GM18505 (cell line): ENCODE data around the gene OR6C1.
"Not testable (repeated sequence)": the region's sequence is repeated elsewhere in the genome, so short reads cannot be mapped to it uniquely, and the experiment has no call there.

ENCODE experiments used
- ATAC-seq: cut with Tn5 transposase; IDR thresholded peaks from one replicate; pipeline ENCODE4 v1.9.1; 2021; ENCODE audit not compliant: unreplicated experiment
- POLR2A ChIP-seq: IDR thresholded peaks from 4 replicates; pipeline ENCODE4 v1.6.1; 2011; ENCODE audit warnings: borderline replicate concordance; ENCODE audit not compliant: insufficient read depth, insufficient read length; ENCODE audit errors: extremely low read depth

The OR6C1 gene

DNA sequence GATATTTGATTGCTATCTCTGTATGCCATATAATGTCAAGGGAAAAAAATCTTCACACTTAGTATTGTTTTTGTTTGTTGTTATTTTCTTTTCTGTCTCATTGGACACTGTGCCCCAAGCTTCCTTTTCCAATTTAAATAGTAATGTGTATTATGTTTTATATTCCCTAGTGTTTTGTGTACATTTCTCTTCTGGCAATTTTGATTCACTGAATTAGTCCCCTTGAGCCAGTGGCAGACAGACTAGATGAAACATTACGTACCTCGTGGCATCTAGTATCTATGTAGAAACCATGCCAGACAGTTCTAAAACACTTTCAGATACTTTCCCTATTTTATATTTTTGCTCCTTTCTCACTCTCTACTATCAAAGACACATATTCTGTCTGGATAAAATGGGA lies at the start of gene OR6C1:
TSS of gene OR6C1 (plus strand) at position 301 of the 400 bp plus-strand sequence. CDS start 6,257 bp downstream, outside the sequence.
- no peak for ATAC-seq
- TF ChIP-seq POLR2A = no peak

DNA sequence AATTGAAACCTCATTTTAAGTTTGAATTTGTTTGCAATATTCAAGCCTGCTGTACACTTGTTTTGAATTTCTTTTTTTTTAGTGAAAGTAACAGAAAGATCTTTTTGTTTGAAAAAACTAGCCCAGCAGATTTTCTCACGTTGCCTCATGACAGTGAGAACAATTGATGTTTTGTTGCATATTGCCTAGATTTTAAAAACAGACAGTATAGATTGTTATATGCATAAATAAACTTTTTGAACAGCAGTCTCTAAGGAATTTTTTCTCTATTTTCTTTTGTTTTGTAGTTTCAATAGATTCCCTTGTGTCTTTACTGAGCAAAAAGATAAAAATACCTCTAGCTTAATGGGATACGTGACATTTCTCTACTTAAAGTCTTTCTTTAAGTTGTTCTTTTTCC lies 33.2 kb upstream of the OR6C1 start:
- no peak for ATAC-seq
- TF ChIP-seq POLR2A = no peak

DNA sequence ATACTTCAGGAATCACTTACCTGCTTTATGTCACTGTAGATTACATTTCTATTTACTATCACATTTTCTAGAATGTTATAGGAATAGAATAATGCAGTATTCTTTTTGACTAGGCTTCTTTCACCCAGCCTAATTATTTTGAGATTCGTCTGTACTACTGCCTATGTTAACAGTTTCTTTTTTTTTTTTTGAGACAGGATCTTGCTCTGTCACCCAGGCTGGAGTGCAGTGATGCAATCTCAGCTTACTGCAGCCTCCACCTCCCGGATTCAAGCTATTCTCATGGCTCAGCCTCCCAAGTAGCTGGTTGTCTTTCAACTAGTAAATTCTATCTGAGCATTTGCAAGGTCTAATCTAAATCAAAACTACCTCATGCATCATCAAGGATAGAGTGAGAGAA lies 24.1 kb upstream of the OR6C1 start:
- no peak for ATAC-seq
- TF ChIP-seq POLR2A = no peak

DNA sequence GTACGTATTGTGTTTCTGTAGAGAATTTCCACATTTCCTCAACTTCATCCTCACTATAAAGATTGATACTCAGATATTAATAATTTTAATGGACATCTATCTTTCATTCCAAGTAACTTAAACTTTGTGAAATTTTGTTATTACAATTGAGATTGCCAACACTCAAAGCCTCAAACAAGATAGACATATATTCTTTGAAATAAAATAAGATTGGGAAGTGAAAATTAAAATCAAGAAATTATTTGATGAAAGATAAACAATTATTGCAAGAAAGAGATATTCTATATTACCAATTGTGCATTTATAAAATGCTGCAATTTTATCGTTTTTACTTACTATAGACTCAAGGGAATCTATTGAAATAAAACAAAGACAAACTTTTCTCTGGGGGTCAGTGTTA lies 17.7 kb upstream of the OR6C1 start, which contains the start of gene OR6C6:
TSS of gene OR6C6 (minus strand) at position 101 of the 400 bp plus-strand sequence. CDS start 1,337 bp downstream, outside the sequence.
- no peak for ATAC-seq
- TF ChIP-seq POLR2A = no peak

GRCh38 chr12:55320201-55320600 lies 6.1 kb downstream of the OR6C1 start:
- TF ChIP-seq POLR2A = no peak
- no peak for ATAC-seq

DNA sequence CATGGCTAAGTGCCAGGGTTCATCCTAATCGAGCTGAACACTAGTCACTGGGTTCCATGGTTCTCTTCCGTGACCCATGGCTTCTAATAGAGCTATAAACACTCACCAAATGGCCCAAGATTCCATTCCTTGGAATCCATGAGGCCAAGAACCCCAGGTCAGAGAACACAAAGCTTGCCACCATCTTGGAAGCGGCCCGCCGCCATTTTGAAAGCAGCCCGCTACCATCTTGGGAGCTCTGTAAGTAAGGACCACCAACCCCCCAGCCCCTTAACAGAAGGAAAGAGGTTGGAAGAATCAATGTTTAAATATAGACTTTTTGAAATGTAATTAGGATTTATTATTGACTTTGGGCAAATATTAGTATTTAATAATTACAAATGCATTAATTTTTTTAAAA lies 11.7 kb downstream of the OR6C1 start:
- ATAC-seq = not testable (repeated sequence)

DNA sequence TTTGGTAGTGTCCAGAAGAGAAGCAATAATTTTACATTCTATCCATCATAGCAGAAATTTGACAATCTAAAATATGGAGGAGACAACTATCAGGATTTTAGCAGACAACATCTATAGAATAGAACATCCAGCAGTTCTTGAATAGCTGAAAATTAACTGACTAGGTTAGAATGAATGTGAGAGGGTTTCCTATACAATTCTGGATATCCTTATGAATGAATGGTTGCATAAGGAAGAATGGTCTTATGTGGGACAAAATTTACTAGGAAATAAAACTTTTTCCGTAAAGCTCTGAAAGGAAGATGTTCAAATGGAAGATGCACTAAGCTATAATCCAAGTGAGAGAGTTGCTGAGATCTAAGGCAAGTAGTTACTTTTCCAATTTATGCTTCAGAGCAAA lies 16.3 kb downstream of the OR6C1 start, which contains the start of gene OR6C3:
TSS of gene OR6C3 (plus strand) at position 301 of the 400 bp plus-strand sequence. CDS start 955 bp downstream, outside the sequence.
- no peak for ATAC-seq
- no peak for TF ChIP-seq POLR2A

DNA sequence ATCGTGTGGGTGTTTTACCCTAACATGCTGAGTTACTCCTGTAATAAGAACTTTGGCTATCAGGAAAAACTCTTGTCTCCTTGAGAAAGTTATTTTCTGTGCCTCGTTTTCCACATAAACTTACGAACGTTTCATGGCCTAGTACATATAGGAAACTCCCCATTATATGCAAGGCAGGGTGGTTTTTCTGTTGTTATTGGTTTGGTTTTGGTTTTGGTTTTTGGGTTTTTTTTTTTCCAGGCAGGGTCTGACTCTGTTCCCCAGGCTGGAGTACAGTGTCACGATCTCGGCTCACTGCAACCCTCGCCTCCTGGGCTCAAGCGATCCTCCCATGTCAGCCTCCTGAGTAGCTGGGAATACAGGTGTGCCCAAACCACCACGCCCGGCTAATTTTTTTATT lies 21.9 kb downstream of the OR6C1 start:
- no peak for ATAC-seq
- TF ChIP-seq POLR2A = no peak

GRCh38 chr12:55355338-55355737 lies 41.2 kb downstream of the OR6C1 start:
- not testable (repeated sequence) for ATAC-seq

DNA sequence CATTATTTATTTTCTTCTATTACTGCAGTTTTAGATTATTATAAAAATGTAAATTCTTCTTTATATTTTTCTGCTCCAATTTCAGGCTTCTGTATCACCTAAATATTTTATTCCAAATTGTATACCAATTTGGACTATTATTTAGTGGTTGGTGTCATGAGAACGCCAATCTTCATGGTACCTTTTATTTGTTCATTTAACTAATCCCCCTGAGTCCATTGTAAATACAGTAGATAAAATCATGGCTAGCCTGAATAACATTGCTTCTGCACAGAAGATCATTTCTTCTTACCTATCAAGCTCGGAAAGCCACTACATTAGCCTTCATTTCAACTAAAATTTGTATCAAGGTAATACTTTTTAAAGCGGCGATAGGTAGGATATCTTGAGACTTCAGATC lies 48.5 kb downstream of the OR6C1 start, which contains the start of gene OR6C75:
TSS of gene OR6C75 (plus strand) at position 301 of the 400 bp plus-strand sequence. CDS start 2,136 bp downstream, outside the sequence.
- no peak for ATAC-seq
- TF ChIP-seq POLR2A = no peak

GRCh38 chr12:55365086-55365485 lies 50.9 kb downstream of the OR6C1 start:
- no peak for TF ChIP-seq POLR2A
- ATAC-seq = no peak
